ENCODE measurements around the gene CACNA2D2.

DNA sequence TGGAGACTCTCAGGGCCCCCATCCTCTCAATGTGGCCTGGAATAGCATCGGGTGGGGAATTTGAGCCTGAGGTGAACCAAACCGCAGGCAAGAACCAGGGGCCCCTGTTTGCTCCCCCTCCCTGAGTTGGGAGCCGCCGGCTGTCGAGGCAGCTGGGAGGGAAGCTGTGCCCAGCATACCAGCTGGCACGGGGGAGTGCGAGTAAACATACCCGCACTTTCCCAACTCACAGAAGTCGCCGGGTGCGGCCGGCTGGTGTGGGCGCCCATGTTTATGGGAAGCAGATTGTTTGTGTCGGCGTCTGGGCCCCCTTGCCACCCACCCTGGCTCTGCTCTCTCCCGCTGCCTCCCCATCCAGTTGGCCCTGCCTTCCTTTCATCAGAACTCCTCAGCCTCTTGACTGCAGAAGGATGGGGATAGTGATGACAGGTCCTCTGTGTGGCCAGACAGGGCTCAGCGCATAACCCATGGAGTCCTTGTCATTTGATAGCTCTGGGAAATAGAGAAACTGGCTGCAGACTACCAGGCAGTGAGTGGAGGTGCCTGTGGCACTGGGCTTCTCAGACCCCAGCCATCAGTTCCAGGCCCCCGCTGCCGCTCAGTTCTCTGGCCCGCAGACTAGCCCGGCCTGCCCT lies 60.4 kb downstream of the CACNA2D2 start:
- TF ChIP-seq, protein P1, sequence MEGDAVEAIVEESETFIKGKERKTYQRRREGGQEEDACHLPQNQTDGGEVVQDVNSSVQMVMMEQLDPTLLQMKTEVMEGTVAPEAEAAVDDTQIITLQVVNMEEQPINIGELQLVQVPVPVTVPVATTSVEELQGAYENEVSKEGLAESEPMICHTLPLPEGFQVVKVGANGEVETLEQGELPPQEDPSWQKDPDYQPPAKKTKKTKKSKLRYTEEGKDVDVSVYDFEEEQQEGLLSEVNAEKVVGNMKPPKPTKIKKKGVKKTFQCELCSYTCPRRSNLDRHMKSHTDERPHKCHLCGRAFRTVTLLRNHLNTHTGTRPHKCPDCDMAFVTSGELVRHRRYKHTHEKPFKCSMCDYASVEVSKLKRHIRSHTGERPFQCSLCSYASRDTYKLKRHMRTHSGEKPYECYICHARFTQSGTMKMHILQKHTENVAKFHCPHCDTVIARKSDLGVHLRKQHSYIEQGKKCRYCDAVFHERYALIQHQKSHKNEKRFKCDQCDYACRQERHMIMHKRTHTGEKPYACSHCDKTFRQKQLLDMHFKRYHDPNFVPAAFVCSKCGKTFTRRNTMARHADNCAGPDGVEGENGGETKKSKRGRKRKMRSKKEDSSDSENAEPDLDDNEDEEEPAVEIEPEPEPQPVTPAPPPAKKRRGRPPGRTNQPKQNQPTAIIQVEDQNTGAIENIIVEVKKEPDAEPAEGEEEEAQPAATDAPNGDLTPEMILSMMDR (IDR thresholded peaks at IDR 0.05) = no peak
- TF ChIP-seq POLR2A (IDR thresholded peaks at IDR 0.05) = no peak
